HG02763 (cell line): ENCODE data around the gene NUP62.
A peak's percentile ranks its signal among the peaks of the same experiment; 100 is the strongest.
"Not testable (repeated sequence)": the region's sequence is repeated elsewhere in the genome, so short reads cannot be mapped to it uniquely, and the experiment has no call there.

ENCODE experiments used
- ATAC-seq: cut with Tn5 transposase; IDR thresholded peaks from one replicate; pipeline ENCODE4 v1.9.1; 2021; ENCODE audit warnings: mild to moderate bottlenecking, moderate library complexity; ENCODE audit not compliant: unreplicated experiment

The NUP62 gene, protein sequence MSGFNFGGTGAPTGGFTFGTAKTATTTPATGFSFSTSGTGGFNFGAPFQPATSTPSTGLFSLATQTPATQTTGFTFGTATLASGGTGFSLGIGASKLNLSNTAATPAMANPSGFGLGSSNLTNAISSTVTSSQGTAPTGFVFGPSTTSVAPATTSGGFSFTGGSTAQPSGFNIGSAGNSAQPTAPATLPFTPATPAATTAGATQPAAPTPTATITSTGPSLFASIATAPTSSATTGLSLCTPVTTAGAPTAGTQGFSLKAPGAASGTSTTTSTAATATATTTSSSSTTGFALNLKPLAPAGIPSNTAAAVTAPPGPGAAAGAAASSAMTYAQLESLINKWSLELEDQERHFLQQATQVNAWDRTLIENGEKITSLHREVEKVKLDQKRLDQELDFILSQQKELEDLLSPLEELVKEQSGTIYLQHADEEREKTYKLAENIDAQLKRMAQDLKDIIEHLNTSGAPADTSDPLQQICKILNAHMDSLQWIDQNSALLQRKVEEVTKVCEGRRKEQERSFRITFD

GRCh38 chr19:49929121-49929610 lies at the start of gene NUP62, which contains the start of gene ATF5:
Gene NUP62, minus strand, starts transcription at chr19:49929504. Its CDS starts 19,697 bp downstream, at chr19:49909807.
Gene ATF5, plus strand, starts transcription at chr19:49929205. Its CDS starts 1,646 bp downstream, at chr19:49930851.
- peak; percentile 49 for ATAC-seq

GRCh38 chr19:49978324-49978723 lies 49.0 kb upstream of the NUP62 start:
- no peak for ATAC-seq

GRCh38 chr19:49977881-49978280 lies 48.6 kb upstream of the NUP62 start:
- no peak for ATAC-seq

DNA sequence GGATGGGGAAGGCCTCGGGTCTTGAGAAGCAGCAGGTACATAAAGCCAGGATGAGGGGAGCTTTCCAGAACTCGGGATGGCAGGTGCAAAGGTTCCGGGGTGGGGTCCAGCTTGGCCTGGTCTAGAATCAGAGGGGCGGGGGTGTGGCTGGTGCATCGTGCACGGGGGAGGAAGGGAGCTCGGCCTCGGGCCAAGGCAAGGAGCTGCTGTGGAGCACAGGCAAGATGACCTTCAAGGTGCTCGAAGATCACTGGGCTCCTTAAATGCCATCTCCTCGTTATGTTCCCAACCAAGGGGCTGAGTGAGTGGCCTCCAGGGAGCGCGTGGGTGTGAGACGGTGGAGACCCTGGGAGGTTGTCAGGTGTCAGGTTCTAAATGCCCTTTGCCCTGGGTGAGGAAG lies 47.8 kb upstream of the NUP62 start:
- no peak for ATAC-seq

DNA sequence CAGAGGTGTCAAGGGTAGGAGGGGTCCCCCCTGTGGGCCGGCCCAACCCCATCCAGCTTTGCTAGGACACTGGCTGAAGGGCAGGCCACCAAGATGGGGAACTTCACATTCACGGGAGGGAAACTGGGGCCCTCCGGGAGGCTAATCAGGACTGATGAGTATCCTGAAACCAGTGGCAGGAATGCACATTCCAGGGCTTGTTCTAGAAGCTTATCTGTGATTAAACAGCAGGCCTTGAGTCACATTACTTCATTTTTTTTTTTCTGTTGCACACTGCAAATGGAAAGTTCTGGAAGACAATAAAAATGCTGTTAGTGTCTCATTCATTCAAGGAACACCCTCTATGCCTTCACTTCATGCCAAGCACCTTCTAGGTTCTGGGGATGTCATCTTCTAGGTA lies 47.2 kb upstream of the NUP62 start:
- ATAC-seq = no peak

DNA sequence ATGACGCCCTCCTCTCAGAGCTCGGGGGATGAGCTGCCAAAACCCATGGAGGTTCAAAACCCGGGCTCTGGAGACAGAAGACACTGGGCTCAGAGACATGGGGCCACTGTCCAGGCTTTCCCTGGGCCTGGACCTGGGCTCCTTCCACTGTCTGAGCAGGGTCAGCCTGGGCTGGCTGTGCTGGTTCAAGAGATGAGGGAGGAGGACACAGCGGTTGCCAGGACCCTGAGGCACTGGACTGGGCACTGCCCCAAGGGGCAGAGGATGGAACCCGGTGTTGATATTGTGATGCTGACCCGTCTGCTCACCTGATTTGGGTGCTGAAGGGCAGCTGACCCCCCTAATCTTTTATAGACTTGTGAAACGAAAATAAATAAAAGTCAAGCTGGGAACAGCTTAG lies 45.7 kb upstream of the NUP62 start:
- ATAC-seq = no peak

- ATAC-seq = no peak
Observed at GRCh38 chr19:49973987-49974386, 44.7 kb upstream of the NUP62 start.

GRCh38 chr19:49972841-49973240 lies 43.5 kb upstream of the NUP62 start:
- ATAC-seq = no peak

- ATAC-seq = no peak
Observed at GRCh38 chr19:49971991-49972411, 42.7 kb upstream of the NUP62 start.

DNA sequence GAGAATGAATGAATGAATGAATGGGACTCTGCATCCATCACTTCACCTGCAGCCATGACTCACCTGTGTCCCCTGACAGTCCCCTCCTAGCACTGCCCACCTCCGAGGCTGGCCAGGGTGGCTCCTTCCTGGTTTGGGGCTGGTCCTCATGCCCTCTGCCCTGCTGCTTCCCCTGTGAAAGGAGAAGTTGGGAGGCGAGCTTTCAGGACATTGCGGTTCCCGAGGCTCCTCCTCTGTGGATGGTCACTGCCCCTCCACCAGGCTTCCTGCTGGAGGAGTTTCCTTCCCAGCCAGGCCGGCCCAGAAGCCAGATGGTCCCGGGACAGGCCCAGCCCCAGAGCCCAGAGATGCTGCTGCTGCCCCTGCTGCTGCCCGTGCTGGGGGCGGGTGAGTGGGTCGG lies 40.1 kb upstream of the NUP62 start:
- not testable (repeated sequence) for ATAC-seq

GRCh38 chr19:49968279-49968922 lies 39.1 kb upstream of the NUP62 start:
- no peak for ATAC-seq

GRCh38 chr19:49960980-49961379 lies 31.7 kb upstream of the NUP62 start, which contains the start of gene SIGLEC11:
Gene SIGLEC11, minus strand, starts transcription at chr19:49961172. Its CDS starts 91 bp downstream, at chr19:49961081.
- not testable (repeated sequence) for ATAC-seq

GRCh38 chr19:49959892-49960291 lies 30.6 kb upstream of the NUP62 start:
- ATAC-seq = not testable (repeated sequence)

DNA sequence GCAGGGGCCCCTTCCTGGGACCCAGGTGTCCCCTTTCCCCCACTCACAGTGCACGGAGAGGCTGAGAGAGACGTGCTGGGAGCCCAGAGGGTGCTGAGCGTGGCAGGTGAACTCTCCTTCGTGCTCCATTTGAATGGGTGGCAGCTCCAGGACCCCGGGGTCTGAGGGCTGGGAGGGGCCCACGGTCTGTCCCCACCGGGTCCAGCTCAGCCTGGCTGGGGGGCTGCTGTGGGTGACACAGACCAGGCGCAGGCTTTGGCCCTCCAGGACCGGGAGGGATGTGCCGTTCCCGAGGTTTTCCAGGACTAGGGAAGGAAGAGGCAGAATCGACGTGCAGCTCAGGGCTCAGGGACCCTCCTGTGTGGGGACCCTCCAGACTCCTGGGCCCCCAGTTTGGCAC lies 29.3 kb upstream of the NUP62 start:
- ATAC-seq = not testable (repeated sequence)

- ATAC-seq = not testable (repeated sequence)
Observed at GRCh38 chr19:49958144-49958543, 28.8 kb upstream of the NUP62 start.

DNA sequence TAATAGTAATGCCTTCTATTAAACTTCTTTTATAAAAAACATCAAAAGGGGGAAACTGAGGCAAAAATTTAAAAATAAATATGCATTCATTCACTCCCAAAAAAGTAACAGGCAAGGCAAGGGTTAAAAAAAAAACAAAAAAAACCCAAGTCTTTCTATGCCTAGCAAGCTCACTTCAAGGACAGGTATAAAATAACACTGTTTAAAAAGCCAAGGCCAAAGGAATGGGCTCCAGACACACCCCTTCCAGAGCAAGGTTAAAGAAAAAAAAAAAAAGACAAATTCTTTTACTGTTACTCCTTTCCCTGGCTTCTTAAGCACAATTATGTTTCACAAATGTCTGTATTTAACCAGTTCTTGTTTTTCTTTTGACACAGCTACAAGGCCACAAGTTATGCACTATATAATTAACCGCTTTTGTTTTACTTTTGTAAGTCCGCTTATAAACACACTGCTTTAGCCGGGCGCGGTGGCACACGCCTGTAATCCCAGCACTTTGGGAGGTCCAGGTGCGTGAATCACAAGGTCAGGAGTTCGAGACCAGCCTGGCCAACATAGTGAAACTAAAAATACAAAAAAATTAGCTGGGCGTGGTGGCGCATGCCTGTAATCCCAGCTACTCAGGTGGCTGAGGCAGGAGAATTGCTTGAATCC lies 28.1 kb upstream of the NUP62 start:
- no peak for ATAC-seq

DNA sequence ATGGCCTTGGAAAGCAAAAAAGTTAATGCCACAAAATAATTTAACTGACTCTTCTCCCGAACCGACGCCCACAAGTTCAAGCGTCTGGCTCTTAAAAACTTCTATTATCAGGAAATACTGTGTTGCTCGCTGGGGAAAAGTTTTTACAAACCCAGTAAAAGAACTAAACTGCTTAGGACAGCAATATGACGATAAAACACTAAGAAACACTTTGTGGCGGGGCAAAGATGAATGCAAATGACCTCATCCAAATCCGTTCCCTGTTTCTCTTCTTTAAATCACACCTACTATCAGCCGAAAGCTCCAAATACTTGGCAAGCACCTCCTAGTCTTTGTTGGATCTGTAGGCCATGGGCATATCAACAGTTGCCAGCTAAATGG lies 26.8 kb upstream of the NUP62 start:
- ATAC-seq = no peak

DNA sequence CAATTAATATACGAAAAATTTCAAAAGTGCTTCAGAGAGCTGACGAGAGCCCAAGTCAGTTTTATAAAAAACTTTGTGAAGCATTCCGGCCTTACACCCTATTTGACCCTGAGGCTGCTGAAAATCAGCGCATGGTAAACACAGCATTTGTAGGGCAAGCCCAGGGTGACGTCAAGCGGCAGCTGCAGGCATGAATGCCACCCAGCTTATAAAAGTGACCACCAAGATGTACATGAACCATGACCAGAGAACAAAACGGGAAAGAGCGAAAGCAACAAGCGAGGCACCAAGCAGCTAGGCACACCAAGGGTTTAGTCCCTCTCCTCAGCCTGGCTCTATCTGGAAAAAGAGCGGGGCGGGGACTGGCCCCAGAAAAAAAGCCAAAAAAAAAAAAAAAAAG lies 25.6 kb upstream of the NUP62 start:
- ATAC-seq = no peak

DNA sequence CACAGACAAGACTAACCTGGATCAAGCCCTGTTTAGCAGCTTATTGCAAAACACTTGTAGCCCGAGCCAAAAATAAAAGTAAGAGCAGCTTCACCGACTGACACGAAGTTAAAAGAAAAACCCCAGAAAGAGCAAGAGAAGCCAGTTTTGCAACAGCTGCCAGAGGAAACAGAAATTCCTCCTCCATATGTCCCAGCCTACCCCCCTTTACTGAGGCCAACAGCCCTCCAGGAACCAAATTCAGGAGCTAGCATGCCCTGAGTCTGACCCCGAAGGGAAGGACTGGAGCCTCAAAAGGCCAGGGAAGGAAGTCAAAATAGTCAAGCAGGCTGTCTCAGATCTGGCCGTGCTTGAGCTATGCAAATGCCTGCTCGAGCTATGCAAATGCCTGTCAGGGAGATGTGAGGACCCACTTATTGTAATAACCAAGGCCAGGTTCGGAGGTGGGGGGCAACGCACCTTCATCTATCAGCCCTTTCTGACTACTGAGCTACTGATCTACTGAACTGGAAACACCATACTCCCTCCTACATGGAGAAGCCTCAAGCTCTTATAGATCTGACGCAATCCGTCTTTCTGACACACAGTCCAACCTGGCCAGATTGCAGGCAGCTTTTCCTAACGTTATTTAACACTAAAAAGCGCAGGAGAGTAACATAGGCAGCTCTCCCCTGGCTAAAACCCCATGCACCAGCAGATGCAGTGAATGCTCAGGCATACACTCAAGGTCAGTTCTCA lies 25.0 kb upstream of the NUP62 start:
- ATAC-seq = no peak

- ATAC-seq = no peak
Observed at GRCh38 chr19:49953416-49953815, 24.1 kb upstream of the NUP62 start.
